NT2/D1 (cell line): ENCODE data around the gene ITGBL1.

Experiments used
- SUZ12 ChIP-seq: IDR thresholded peaks from 2 replicates; pipeline ENCODE4 v1.6.1; 2011; ENCODE audit not compliant: insufficient read length, insufficient read depth; ENCODE audit errors: extremely low read depth
- YY1 ChIP-seq: IDR thresholded peaks from 2 replicates; pipeline ENCODE4 v1.6.1; 2011; ENCODE audit not compliant: insufficient read length, insufficient read depth
- ZNF274 ChIP-seq: IDR thresholded peaks from 2 replicates; pipeline ENCODE4 v1.6.1; 2011; ENCODE audit warnings: mild to moderate bottlenecking, low read depth, low read length

- TF ChIP-seq ZNF274 (no peak), YY1 (no peak), SUZ12 (no peak)
These were observed 18.6 kb upstream of the ITGBL1 start for GRCh38 chr13:101433895-101434294.
